ENCODE results near the gene TSPAN9. TPM values are rescaled to one million over a fixed set of nuclear protein-coding genes. Genes with fewer than 3 reads are reported as not detected.
A peak's percentile ranks its signal among the peaks of the same experiment; 100 is the strongest.

Gene TSPAN9
- total and polyA plus RNA-seq, 2 of the 4 experiments (the other 2 are of a cell fraction): 17.7 to 39.1 TPM

DNA sequence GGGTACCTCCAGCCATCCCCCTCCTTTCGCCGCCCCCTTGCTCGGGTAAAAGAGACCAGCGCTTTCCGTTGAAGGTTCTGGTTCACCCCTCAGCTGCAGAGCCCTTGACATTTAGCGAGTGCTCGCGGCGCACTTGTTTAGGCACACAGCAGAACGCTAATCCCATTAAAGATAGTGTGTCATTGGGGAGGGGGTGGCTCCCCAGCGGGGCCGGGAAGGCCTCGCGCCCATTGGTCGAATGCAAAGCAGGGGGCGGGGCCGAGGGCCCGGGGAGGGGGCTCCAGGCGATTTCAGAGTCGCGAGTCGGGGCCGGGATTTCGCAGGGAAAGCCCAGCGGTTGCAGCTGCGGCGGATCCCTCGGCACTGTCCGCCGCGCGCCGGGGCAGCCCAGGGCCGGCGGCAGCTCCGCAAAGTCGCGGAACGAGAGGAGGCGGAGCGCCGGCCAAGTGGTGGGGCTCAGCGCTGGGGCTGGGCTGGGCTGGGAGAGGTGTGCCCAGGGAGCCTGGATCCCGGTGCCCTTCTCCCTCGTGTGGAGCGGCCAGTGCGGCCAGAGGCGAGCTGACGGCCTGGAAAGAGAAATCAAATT lies 122.9 kb downstream of the TSPAN9 start:
- H2AFZ ChIP-seq (replicated peaks; ENCODE audit: low read length, poor library complexity): peak overlapping the region; percentile 68
- H3K27ac ChIP-seq (ENCODE audit: insufficient read depth, low read length): no peak overlapping the region
- TF ChIP-seq MAFK (IDR thresholded peaks at IDR 0.05; ENCODE audit: low read depth, low read length) (no peak), MAZ (IDR thresholded peaks at IDR 0.05; ENCODE audit: borderline replicate concordance, low read depth, low read length) (peak; percentile 56; the same call in 1 of the 2 replicates), POLR2A (IDR thresholded peaks at IDR 0.05; ENCODE audit: low read depth, low read length) (peak; percentile 70)
- ATAC-seq (ENCODE audit: low read depth) (peak; percentile 81), DNase-seq (peak; percentile 65)
- no peak overlapping the region for H2BK5ac ChIP-seq (ENCODE audit: low read depth, low read length, poor library complexity, severe bottlenecking)
- no peak overlapping the region for H4K5ac ChIP-seq (ENCODE audit: low read depth, low read length)
- no peak overlapping the region for H2BK20ac ChIP-seq (ENCODE audit: low read depth, low read length)
- H2BK120ac ChIP-seq (ENCODE audit: low read depth, low read length): no peak overlapping the region
- H3K18ac ChIP-seq (ENCODE audit: low read depth, low read length): no peak overlapping the region
- H3K9me3 ChIP-seq (ENCODE audit: control insufficient read depth, insufficient read depth, low read length): no peaks in the 10 kb centered on the region
- 2% methylated on average over 12 of the region's 49 CpGs; no CpG with 5 or more reads in 1 of the 2 experiments for WGBS, 2 experiments (ENCODE audit: extremely low coverage in 2 of 2, insufficient read length in 1 of 2)
- no peaks in the 10 kb centered on the region; a peak in 2 of 4 replicates for H3K79me1 ChIP-seq (ENCODE audit: low read depth in 1 of 2, low read length in 2 of 2)
- ChIA-PET POLR2A (ENCODE audit: unreplicated experiment) (no interaction called here), CTCF (interaction anchor here (0.6 to 1.5 kb wide), 3 partner anchors 76 to 803 kb away, joined by 3 to 5 read pairs (median 3); no protein-coding TSS in a partner anchor)
- no peak overlapping the region for H4K8ac ChIP-seq (ENCODE audit: low read depth in 2 of 2, low read length in 2 of 2)
- dilution Hi-C loops (cut with HindIII; ENCODE audit: low sequenced_read_pairs, unreplicated experiment) (no loop called here), in situ Hi-C loops (cut with MboI; ENCODE audit: low sequenced_read_pairs) (no loop called here), intact Hi-C loops (cut with micrococcal nuclease) (loop anchor here (1.0 to 5.0 kb wide), 4 partner anchors 29 to 127 kb away; no protein-coding TSS in a partner anchor)
- peaks cover 37% of the 10 kb centered on the region for H4K20me1 ChIP-seq (ENCODE audit: insufficient read depth, low read length)
- peak overlapping the region; percentile 66 for H3K23ac ChIP-seq (ENCODE audit: low read depth, low read length)
- H4K91ac ChIP-seq (ENCODE audit: insufficient read depth, low read depth, low read length): no peak overlapping the region
- H3K4me2 ChIP-seq (ENCODE audit: low read depth, low read length): peak overlapping the region; percentile 93
- peak overlapping the region; percentile 80 for H2AK9ac ChIP-seq (replicated peaks; ENCODE audit: low read depth, low read length, poor library complexity)
- 0 out of 2 replicates have a peak overlapping the region, but pooled peaks have one; percentile 22 for H3K9ac ChIP-seq (ENCODE audit: low read depth, low read length)
- H3K9me1 ChIP-seq (ENCODE audit: insufficient read depth, low read length): 0 out of 2 replicates have a peak, but pooled peaks cover 5% of the 10 kb centered on the region
- H3K4me3 ChIP-seq (ENCODE audit: insufficient read depth, low read depth, low read length): peak overlapping the region; percentile 51
- no TSS peak for BruUV-seq (replicated peaks)
- 0 out of 2 replicates have a peak overlapping the region, but pooled peaks have one; percentile 3 for H2AK5ac ChIP-seq (ENCODE audit: low read depth, low read length)
- H2BK15ac ChIP-seq (ENCODE audit: low read depth, low read length): no peak overlapping the region
- no peak overlapping the region for H3K56ac ChIP-seq (ENCODE audit: extremely low read depth, insufficient read depth, low read length)
- H3K36me3 ChIP-seq (ENCODE audit: control insufficient read depth, insufficient read depth, low read length): no peaks in the 10 kb centered on the region
- peaks cover 3% of the 10 kb centered on the region; the same call in 1 of the 2 replicates for H3K4me1 ChIP-seq (ENCODE audit: control insufficient read depth, insufficient read depth, low read length)
- no peak overlapping the region; the same call in 1 of the 2 replicates for H3K4ac ChIP-seq (ENCODE audit: low read depth, low read length)
- no peak overlapping the region for H3K14ac ChIP-seq (replicated peaks; ENCODE audit: low read depth, low read length)
- H3K27me3 ChIP-seq (ENCODE audit: control insufficient read depth, insufficient read depth, low read length): peaks cover 6% of the 10 kb centered on the region
